Subcutaneous adipose tissue (tissue), 4 donors: Measurements from ENCODE around the gene LRRC8E. TPM values are rescaled to one million over a fixed set of nuclear protein-coding genes. Genes with fewer than 3 reads are reported as not detected.

ENCODE experiments used
- total RNA-seq, 4 donors: library from RNA; depleted of rRNA; stranded (reverse); fragments of >200 nt; gene quantifications; one replicate each; pipeline ENCODE4 v1.1.0, GENCODE V29; 2016
- TF ChIP-seq, protein P1 (sequence below): fragments of 450-650 bp; IDR thresholded peaks from one replicate; pipeline ENCODE4 v1.5.1; 2016; ENCODE audit warnings: low read depth, mild to moderate bottlenecking, control low read depth, antibody characterized with exemption, moderate library complexity

LRRC8E gene
- total RNA-seq, 4 donors from 2014 or later: 0.19 to 1.5 (median 0.50) TPM

DNA sequence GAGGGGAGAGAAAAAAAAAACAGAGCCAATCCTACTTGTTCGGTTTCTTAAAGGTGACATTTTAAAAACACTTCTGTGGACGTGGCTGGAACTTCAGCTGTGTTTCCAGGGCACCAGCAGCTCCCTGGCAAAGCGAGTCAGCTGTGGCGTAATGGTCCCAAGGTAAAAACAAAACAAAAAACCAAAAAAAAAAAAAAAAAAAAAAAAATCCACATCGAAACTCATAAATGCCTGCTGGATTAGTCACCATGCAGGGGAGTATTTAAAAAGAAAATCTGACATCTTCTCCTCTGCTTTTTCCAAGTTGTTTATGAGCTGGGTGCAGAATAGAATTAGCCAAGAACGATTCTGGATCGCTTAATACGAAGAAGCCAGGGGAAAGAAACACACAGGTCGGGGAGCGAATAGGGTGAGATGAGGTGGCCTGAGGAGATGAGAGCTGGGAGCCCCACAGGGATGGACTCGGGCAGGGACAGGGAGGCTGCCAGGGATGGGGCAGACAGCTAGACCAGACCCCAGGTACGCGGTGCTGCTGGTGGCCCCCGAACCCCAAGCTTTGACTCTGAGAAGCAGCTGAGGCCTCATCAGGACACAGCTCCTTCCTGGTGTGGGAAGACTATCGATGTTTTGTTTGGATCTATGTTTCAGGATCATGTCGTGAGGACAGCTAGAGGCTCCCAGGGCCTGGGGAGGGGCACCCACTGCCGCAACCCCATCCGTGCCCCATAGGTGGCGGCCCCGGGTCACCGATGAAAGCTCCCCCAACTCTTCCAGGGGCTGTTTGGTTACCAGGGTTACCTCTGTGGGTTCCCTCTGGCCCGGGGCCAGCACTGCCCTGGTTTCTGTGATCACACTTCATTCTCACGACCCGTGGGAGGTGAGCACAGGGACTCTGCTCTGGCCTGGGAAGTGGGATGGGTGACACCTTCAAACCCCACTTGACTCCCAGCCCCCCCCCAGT, 40.7 kb downstream of the LRRC8E start:
- TF ChIP-seq, protein P1, sequence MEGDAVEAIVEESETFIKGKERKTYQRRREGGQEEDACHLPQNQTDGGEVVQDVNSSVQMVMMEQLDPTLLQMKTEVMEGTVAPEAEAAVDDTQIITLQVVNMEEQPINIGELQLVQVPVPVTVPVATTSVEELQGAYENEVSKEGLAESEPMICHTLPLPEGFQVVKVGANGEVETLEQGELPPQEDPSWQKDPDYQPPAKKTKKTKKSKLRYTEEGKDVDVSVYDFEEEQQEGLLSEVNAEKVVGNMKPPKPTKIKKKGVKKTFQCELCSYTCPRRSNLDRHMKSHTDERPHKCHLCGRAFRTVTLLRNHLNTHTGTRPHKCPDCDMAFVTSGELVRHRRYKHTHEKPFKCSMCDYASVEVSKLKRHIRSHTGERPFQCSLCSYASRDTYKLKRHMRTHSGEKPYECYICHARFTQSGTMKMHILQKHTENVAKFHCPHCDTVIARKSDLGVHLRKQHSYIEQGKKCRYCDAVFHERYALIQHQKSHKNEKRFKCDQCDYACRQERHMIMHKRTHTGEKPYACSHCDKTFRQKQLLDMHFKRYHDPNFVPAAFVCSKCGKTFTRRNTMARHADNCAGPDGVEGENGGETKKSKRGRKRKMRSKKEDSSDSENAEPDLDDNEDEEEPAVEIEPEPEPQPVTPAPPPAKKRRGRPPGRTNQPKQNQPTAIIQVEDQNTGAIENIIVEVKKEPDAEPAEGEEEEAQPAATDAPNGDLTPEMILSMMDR: no peak

DNA sequence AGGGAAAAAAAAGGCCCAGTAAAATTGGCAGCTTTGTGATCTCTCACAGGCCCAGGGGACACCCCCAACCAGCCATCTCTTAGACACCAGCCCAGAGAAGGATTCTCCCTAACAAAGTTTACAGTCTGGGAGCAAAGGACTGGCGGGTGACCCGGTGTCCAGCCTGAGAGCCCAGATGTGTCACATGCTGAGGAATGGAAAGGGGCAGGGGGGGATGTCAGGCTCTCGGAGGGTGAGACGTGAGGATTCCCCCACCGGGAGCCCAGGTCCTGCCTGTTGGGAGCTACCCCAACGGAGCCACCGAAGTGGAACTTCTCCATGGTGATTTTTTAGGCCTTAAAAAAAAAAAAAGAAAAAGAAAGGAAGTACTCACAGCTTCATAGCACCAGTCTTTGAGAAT, 42.5 kb downstream of the LRRC8E start:
- TF ChIP-seq, protein P1: no peak

DNA sequence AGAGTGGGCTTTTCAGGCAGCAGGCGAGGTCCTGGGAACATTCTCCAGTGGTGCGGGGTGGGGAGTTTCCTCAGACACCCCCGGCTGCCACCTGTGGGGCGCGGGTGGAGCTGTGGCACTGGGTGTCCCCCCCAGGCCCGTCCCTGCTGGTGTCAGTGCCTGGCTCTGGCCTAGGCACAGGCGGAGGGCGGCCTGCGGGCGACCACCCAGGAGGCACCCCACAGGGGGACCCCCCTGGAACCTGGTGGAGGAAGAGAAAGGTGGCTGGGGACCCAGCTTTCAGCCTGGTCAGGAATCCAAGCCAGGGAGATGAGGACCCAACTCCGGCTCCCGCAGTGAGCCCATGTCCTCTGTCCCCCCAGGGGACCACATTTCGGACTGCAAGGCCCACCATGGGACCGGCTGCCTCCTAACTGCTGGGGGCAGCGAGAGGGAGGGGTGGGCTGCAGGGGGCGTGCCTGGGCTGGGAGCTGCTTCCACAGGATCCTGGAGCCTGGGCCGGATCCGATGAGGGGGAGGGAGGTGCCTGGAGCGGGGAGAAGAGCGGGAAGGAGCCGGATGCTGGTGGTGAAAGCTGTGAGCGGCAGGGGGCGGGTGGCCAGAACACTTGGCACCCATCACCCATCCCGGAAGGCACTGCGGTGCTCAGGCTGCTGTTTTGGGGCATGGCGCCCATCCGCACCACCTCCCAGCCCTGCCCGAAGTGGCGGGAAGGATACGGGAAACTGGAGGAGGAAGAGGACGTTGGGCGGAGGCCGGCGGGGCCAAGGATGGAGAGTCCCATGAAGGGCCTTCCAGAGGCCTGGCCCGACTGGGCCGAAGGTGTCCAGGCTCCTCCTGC, 43.1 kb downstream of the LRRC8E start:
- TF ChIP-seq, protein P1: no peak

DNA sequence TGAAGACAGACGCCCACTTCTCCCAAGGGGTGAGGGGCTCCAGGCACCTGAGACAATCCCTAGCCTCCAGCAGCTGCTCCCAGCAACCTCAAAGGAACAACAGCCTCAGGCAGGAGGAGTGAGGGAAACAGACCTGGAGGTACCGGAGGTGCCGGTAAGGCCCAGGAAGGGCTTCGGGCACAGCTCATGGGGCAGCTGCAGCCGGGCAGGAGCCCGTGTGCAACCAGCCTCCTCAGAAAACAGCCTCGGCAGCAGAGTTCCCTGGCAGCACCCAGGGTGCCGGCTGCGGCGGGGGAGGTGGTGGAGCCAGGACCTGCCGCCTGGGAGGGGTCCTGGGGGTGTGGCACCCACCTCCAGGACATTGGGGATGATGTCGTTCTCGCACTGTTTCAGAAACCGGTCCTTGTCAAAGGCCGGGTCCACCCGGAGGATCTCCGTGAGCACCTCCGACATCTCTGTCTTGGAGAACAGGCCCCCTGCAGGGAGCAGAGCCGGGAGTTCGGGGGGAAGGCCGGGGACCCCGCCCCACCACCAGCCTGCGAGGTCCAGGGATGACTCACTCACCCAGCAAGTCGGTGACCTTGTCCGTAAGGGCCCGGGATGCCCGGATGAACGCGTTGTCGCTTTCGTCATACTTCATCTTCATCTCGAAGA, 44.1 kb downstream of the LRRC8E start:
- TF ChIP-seq, protein P1: no peak

DNA sequence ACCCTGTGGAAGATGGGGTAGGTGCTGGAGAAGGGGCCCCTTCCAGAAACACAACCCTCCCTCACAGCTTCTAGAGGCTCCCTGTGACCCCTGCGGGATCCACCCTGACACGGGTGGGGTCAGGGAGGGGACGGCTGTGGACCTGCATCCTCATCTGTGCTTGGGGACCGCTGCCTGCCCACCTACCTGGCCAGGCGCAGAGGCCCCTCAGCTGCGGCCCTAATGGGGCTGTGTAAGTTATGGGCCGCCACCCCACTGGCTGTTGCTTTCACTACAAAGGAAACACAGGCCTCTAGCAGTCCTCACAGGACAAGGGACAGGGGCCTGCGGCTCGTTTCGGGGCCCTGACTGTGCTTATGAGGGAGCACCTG, 44.6 kb downstream of the LRRC8E start:
- TF ChIP-seq, protein P1: no peak

DNA sequence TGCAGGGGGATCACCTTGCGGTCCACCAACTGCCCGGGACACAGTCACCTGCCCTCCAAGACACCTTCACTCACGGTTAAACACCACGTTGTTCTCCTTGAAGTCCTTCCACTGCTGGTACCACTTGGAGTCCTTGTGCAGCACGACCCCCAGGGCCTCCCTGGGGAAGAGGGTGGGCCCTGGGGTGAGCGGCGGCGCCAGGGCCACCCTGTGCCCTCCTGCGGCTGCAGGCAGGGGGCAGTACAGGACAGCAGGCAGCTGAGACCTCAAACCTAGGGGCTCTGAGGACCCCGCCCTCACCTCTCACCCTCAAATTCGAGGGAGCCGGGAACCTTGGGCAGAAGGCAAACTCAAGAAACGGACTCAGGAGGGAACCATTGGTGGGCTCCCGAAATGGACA, 45.1 kb downstream of the LRRC8E start:
- TF ChIP-seq, protein P1: no peak
